HepG2 (cell line): Measurements from ENCODE around the gene P2RX5. TPM values are rescaled to one million over a fixed set of nuclear protein-coding genes. Genes with fewer than 3 reads are reported as not detected.
A peak's percentile ranks its signal among the peaks of the same experiment; 100 is the strongest.

Source experiments
- IRF2 ChIP-seq: IDR thresholded peaks from 2 replicates; pipeline ENCODE4 v1.6.1; 2018; ENCODE audit warnings: missing genetic modification reagents, missing compliant biosample characterization
- MYC ChIP-seq: sonication (generic); formaldehyde crosslinking; IDR thresholded peaks from 2 replicates; pipeline ENCODE4 v1.9.0; 2021; ENCODE audit warnings: missing genetic modification reagents, borderline replicate concordance
- PAX8 ChIP-seq: sonication (generic); formaldehyde crosslinking; IDR thresholded peaks from 2 replicates; pipeline ENCODE4 v1.8.0; 2022; ENCODE audit warnings: mild to moderate bottlenecking, missing genetic modification reagents, borderline replicate concordance
- POLR2G ChIP-seq: fragments of 200-400 bp; formaldehyde crosslinking; IDR thresholded peaks from 2 replicates; pipeline ENCODE4 v1.6.1; 2018; ENCODE audit warnings: mild to moderate bottlenecking, low read depth, low read length, moderate library complexity
- TBX3 ChIP-seq: fragments of 450-650 bp; IDR thresholded peaks from 2 replicates; pipeline ENCODE4 v1.6.1; 2017; ENCODE audit warnings: antibody characterized with exemption, mild to moderate bottlenecking, inconsistent platforms, borderline replicate concordance
- ZBTB38 ChIP-seq: sonication (generic); formaldehyde crosslinking; IDR thresholded peaks from 2 replicates; pipeline ENCODE4 v1.5.1; 2020; ENCODE audit warnings: mild to moderate bottlenecking, missing genetic modification reagents
- ZFP90 ChIP-seq: sonication (generic); formaldehyde crosslinking; IDR thresholded peaks from 2 replicates; pipeline ENCODE4 v1.8.0; 2022; ENCODE audit warnings: missing genetic modification reagents, mild to moderate bottlenecking, inconsistent platforms, borderline replicate concordance
- ZNF143 ChIP-seq: sonication (generic); formaldehyde crosslinking; IDR thresholded peaks from 2 replicates; pipeline ENCODE4 v1.4.0; 2020; ENCODE audit warnings: missing genetic modification reagents
- ZNF44 ChIP-seq: sonication (generic); formaldehyde crosslinking; IDR thresholded peaks from 2 replicates; pipeline ENCODE4 v1.5.1; 2020; ENCODE audit warnings: mild to moderate bottlenecking, missing genetic modification reagents
- ZNF543 ChIP-seq: sonication (generic); formaldehyde crosslinking; IDR thresholded peaks from 2 replicates; pipeline ENCODE4 v1.4.0; 2020; ENCODE audit warnings: mild to moderate bottlenecking, missing genetic modification reagents
- ZNF619 ChIP-seq: sonication (generic); formaldehyde crosslinking; IDR thresholded peaks from 2 replicates; pipeline ENCODE4 v1.4.0; 2020; ENCODE audit warnings: mild to moderate bottlenecking, missing genetic modification reagents
- polyA plus RNA-seq, 8 experiments: library from polyadenylated mRNA; depleted of rRNA in 3 of 8; stranded (reverse) in 7 of 8; unstranded in 1 of 8; fragments of >200 nt; fragmentation: Illumina TruSeq in 4 of 8; extraction: Trizol in 4 of 8; gene quantifications; 2 replicates each; pipeline versions ENCODE4 v1.2.1 to v1.2.3, GENCODE V29; 2011 to 2016; ENCODE audit warnings: low read depth in 4 of 8, missing spikeins in 1 of 8, mixed read lengths in 1 of 8; ENCODE audit not compliant: insufficient read depth in 1 of 8
- total RNA-seq, 5 experiments: library from RNA; depleted of rRNA; stranded (reverse); fragments of >200 nt; fragmentation: Illumina TruSeq; extraction: Trizol; gene quantifications; 2 replicates each; pipeline ENCODE4 v1.2.3, GENCODE V29; 2016; ENCODE audit warnings: low read depth in 1 of 5
- TF ChIP-seq, protein P1 (sequence below): sonication (generic); formaldehyde crosslinking; IDR thresholded peaks from 2 replicates; pipeline ENCODE4 v1.4.0; 2020; ENCODE audit warnings: mild to moderate bottlenecking, missing genetic modification reagents
- TF ChIP-seq, protein P2 (sequence below): sonication (generic); formaldehyde crosslinking; IDR thresholded peaks from 2 replicates; pipeline ENCODE4 v1.5.1; 2020; ENCODE audit warnings: mild to moderate bottlenecking, missing genetic modification reagents
- TF ChIP-seq, protein P3 (sequence below): sonication (generic); formaldehyde crosslinking; IDR thresholded peaks from 2 replicates; pipeline ENCODE4 v1.9.0; 2021; ENCODE audit warnings: missing genetic modification reagents, borderline replicate concordance
- TF ChIP-seq, protein P4 (sequence below): IDR thresholded peaks from 2 replicates; pipeline ENCODE4 v1.6.1; 2018; ENCODE audit warnings: missing genetic modification reagents
- TF ChIP-seq, protein P5 (sequence below): sonication (generic); IDR thresholded peaks from 2 replicates; pipeline ENCODE4 v1.6.1; 2016; ENCODE audit warnings: low read depth, borderline replicate concordance

P2RX5 gene
- total and polyA plus RNA-seq, 2 of the 13 experiments (the other 11 are each of a cell fraction or from before 2014, with no cell fraction given) = 0.95 to 1.7 TPM

DNA sequence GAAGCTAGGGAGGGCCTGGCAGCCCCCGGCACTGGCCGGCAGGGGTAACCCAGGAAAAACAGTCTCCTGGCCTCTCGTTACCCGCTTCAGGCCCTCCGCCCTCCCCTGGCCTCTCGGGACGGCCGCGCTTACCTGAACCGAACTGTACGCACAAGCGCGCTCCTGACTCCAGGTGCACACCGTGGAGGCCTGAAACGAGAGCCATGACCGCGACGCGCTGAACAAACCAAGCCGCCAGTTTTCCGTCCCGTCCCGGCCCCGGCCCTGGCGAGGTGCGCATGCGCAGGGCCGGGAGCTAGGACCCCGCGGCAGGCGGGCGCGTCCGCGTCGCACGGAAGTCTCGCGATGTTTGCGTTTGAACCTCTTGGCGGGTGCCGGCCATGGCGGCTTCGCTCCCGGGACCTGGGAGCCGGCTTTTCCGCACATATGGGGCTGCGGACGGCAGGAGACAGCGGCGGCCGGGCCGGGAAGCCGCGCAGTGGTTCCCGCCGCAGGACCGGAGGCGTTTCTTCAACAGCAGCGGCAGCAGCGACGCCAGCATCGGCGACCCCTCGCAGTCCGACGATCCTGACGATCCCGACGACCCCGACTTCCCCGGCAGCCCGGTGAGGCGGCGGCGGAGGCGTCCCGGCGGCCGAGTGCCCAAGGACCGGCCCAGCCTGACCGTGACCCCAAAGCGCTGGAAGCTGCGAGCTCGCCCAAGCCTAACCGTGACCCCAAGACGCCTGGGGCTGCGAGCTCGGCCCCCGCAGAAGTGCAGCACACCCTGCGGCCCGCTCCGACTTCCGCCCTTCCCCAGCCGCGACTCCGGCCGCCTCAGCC lies 27.8 kb upstream of the P2RX5 start, which contains the start of gene HASPIN (continued):
- TF ChIP-seq ZNF543 (peak; percentile 67), IRF2 (CRISPR knock-in tag) (peak; percentile 90), ZBTB38 (CRISPR knock-in tag) (peak; percentile 72), ZFP90 (CRISPR knock-in tag) (no peak; the same call in 1 of the 2 replicates), PAX8 (CRISPR knock-in tag) (peak; percentile 50; the same call in 1 of the 2 replicates), ZNF619 (no peak), MYC (CRISPR knock-in tag) (peak; percentile 76; the same call in 1 of the 2 replicates), POLR2G (peak; percentile 87), ZNF44 (CRISPR knock-in tag) (peak; percentile 93), ZNF143 (CRISPR knock-in tag) (0 out of 2 replicates have a peak, but pooled peaks have one; percentile 44), TBX3 (peak; percentile 42; the same call in 1 of the 2 replicates)
- TF ChIP-seq, protein P1, sequence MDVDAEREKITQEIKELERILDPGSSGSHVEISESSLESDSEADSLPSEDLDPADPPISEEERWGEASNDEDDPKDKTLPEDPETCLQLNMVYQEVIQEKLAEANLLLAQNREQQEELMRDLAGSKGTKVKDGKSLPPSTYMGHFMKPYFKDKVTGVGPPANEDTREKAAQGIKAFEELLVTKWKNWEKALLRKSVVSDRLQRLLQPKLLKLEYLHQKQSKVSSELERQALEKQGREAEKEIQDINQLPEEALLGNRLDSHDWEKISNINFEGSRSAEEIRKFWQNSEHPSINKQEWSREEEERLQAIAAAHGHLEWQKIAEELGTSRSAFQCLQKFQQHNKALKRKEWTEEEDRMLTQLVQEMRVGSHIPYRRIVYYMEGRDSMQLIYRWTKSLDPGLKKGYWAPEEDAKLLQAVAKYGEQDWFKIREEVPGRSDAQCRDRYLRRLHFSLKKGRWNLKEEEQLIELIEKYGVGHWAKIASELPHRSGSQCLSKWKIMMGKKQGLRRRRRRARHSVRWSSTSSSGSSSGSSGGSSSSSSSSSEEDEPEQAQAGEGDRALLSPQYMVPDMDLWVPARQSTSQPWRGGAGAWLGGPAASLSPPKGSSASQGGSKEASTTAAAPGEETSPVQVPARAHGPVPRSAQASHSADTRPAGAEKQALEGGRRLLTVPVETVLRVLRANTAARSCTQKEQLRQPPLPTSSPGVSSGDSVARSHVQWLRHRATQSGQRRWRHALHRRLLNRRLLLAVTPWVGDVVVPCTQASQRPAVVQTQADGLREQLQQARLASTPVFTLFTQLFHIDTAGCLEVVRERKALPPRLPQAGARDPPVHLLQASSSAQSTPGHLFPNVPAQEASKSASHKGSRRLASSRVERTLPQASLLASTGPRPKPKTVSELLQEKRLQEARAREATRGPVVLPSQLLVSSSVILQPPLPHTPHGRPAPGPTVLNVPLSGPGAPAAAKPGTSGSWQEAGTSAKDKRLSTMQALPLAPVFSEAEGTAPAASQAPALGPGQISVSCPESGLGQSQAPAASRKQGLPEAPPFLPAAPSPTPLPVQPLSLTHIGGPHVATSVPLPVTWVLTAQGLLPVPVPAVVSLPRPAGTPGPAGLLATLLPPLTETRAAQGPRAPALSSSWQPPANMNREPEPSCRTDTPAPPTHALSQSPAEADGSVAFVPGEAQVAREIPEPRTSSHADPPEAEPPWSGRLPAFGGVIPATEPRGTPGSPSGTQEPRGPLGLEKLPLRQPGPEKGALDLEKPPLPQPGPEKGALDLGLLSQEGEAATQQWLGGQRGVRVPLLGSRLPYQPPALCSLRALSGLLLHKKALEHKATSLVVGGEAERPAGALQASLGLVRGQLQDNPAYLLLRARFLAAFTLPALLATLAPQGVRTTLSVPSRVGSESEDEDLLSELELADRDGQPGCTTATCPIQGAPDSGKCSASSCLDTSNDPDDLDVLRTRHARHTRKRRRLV (CRISPR knock-in tag) = peak; percentile 75; the same call in 1 of the 2 replicates
- TF ChIP-seq, protein P2, sequence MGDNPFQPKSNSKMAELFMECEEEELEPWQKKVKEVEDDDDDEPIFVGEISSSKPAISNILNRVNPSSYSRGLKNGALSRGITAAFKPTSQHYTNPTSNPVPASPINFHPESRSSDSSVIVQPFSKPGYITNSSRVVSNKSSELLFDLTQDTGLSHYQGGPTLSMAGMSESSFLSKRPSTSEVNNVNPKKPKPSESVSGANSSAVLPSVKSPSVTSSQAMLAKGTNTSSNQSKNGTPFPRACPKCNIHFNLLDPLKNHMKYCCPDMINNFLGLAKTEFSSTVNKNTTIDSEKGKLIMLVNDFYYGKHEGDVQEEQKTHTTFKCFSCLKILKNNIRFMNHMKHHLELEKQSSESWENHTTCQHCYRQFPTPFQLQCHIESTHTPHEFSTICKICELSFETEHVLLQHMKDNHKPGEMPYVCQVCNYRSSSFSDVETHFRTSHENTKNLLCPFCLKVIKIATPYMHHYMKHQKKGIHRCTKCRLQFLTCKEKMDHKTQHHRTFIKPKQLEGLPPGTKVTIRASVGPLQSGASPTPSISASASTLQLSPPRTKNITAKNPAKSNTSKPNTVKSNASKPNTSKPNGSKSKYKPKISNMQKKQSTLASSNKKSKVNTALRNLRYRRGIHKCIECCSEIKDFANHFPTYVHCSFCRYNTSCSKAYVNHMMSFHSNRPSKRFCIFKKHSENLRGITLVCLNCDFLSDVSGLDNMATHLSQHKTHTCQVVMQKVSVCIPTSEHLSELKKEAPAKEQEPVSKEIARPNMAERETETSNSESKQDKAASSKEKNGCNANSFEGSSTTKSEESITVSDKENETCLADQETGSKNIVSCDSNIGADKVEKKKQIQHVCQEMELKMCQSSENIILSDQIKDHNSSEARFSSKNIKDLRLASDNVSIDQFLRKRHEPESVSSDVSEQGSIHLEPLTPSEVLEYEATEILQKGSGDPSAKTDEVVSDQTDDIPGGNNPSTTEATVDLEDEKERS (CRISPR knock-in tag) = no peak
- TF ChIP-seq, protein P3, sequence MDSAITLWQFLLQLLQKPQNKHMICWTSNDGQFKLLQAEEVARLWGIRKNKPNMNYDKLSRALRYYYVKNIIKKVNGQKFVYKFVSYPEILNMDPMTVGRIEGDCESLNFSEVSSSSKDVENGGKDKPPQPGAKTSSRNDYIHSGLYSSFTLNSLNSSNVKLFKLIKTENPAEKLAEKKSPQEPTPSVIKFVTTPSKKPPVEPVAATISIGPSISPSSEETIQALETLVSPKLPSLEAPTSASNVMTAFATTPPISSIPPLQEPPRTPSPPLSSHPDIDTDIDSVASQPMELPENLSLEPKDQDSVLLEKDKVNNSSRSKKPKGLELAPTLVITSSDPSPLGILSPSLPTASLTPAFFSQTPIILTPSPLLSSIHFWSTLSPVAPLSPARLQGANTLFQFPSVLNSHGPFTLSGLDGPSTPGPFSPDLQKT (CRISPR knock-in tag) = 0 out of 2 replicates have a peak, but pooled peaks have one; percentile 48
- TF ChIP-seq, protein P4, sequence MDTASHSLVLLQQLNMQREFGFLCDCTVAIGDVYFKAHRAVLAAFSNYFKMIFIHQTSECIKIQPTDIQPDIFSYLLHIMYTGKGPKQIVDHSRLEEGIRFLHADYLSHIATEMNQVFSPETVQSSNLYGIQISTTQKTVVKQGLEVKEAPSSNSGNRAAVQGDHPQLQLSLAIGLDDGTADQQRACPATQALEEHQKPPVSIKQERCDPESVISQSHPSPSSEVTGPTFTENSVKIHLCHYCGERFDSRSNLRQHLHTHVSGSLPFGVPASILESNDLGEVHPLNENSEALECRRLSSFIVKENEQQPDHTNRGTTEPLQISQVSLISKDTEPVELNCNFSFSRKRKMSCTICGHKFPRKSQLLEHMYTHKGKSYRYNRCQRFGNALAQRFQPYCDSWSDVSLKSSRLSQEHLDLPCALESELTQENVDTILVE (CRISPR knock-in tag) = peak; percentile 69; the same call in 1 of the 2 replicates
- TF ChIP-seq, protein P5, sequence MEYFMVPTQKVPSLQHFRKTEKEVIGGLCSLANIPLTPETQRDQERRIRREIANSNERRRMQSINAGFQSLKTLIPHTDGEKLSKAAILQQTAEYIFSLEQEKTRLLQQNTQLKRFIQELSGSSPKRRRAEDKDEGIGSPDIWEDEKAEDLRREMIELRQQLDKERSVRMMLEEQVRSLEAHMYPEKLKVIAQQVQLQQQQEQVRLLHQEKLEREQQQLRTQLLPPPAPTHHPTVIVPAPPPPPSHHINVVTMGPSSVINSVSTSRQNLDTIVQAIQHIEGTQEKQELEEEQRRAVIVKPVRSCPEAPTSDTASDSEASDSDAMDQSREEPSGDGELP = peak; percentile 43; the same call in 1 of the 2 replicates
